ENCODE results near the gene PRKAG2.

PRKAG2 gene

DNA sequence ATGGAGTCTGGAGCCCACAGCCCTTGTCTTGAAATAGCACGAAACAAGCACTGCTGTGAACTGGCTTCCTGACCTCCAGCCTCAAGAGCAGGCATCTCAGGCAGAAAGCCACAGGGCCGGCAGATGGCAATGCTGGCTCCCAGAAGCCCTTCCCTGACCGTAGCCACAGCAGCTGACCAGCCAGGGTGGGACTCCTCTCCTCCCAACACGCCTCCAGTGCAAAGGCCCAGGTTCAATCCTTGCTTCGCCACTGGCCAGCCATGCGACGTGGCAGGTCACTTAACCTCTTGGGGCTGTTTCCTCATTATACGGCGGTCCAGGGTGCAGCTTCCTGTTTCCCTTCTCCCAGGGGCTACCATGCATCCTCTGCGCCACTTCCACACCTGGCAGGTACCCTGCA lies 12.8 kb downstream of the PRKAG2 start:
- DNase-seq = no peak

DNA sequence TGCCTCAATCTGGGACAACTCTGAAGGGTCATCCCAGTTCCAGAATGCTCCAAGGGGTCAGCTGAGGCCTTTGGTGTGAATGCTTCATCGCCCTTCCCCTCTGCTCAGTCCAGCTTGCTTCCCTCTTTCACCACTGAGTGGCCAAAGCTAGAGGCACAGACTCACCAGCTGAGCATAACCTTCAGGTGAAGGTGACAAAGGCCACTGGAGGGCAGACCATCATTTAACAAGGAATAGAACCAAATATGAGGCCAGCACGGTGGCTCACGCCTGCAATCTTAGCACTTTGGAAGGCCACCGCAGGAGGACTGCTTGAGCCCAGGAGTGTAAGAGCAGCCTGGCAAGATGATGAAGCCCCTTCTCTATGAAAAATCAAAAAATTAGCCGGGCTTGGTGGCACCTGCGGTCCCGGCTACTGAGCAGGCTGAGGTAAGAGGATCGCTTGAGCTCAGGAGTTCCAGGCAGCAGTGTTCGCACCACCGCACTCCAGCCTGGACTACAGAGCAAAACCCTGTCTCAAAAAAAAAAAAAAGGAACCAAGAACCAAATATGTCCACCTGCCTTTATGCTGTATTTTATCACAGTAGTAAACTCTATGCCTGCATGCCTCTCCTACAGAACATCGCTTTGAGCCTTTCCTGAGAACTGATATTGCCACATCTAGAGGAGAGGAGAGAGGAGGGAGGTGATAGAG lies 13.4 kb downstream of the PRKAG2 start:
- no peak for DNase-seq

DNA sequence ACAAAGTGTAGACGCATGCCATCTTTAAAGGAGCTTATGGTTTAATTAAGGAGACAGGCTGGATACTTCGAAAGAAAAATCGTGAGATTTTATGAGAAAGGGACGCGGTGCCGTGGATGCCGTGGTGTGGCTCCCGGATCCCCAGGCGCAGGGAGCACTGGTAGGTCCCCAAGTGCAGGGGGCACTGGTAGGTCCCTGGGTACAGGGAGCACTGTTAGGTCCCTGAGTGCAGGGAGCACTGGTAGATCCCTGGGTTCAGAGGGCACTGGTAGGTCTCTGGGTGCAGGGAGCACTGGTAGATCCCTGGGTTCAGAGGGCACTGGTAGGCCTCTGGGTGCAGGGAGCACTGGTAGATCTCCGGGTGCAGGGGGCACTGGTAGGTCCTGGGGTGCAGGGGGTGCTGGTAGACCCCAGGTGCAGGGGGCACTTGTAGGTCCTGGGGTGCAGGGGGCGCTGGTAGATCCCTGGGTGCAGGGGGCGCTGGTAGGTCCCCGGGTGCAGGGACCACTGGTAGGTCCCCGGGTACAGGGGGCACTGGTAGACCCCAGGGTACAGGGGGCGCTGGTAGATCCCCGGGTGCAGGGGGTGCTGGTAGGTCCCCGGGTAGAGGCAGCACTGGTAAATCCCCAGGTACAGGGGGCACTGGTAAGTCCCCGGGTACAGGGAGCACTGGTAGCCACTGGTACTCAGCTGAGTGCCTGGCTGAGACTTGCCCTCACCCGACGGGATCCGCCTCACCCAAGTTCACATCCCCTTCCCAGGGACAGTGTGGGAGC lies 14.1 kb downstream of the PRKAG2 start:
- DNase-seq = no peak

DNA sequence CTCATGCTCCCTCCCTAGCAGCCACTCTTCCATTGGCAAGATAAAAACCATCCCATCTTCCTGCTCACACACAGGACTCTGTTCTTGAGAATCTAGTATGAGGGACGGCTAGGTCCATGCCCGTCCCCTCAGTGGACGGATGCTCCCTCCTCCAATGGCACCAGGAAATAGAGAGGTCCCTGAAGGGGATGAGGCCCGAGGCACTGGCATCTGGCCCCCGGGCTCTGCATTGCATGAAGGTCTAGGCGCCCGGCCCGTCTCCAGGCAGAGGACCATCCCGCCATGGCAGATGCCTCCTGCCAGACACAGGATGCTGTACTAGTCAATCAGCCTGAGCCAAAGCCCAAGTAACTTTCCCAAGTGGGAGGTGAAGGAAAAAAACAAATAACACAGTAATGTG lies 15.0 kb downstream of the PRKAG2 start:
- no peak for DNase-seq

DNA sequence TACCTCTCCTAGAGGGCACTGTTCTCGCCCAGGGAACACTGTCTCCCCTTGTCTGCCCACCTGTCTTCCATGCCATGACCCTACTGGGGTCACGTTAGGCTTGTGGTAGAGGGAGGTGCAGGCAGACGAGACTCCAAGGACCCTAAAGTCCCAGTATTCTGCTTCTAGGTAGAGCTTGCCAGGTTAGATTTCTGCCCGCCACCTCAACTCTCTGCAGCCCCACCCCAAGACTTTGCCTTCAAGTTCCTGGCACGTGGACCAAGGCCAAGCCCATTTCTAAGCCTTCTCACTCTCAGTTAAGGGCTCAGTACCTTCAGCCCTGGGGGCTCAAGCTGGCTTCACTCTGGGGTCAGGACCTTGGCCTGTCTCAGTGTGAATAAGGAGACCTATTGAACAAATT lies 16.1 kb downstream of the PRKAG2 start:
- no peak for DNase-seq

DNA sequence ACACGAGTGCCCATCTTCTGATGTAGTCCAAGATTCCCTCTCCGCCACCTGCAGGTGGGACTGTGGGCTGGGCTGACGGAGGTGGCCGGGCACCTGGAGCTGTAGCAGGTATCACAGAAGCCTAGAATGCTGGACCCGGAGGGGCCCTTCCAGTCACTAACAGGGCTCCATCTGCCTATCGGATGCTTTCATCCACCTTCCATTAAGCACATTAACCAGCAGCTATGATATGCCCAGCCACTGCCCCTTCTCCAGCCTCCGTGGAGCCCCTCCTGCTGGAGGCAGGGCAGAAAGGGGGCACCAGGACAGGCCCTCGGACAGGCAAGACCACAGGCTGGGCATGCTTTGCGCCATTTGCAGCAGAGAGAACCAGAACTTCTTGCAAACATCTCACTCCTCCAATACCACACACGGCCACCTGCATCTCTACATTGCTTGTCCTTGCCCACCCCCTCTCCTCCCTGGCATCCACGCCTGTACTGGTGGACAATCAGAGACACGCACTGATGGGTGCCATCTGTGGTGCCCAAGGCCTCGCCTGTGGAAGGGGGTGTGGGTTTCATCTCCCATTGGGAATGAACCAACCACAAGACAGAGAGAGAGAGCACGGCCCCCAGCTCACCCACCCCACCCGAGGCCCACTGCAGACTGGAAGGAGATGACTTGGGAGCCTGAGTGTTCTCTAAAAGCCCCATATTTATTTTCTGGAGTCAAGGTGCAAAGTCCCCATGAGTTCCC lies 16.8 kb downstream of the PRKAG2 start:
- DNase-seq = no peak

DNA sequence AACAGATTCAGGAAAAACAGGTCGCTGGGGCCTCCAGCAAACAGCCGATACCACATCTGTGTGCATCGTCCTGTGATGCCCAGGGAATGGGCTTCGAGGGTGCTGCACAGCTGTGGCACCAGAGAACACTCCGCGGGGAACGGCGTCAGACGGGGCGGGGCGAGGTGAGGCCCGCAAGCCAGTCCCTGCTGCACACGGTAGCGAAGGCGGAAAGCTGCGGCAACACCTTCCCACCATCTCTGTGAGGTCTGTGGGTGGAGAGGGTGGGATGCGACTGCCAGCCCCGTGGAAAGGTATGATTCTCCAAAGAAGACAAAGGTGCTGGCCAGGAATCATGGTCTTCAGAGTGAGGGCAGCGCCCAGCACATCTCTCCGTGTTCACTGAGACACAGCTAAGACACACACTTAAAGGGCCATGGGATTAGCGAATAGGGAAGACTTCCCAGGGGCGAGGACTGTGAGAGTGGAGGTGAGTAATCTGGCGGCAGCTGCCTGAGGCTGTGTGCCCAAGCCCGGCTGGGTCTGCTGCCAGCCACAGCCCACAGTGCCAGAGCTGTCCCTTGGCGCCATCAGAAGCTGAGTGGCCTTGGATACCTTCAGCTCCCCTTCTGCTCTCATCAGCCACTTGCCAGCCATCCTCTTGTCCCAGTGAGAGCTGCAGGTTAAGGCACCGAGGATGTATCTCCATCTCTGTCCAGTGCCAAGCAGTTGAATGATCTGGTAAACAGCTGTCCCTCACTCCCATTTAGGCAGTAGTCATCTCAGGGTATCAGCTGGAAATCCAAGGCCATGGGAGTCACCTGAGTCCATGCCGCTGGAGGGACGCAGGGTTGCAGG lies 17.6 kb downstream of the PRKAG2 start:
- DNase-seq = no peak

DNA sequence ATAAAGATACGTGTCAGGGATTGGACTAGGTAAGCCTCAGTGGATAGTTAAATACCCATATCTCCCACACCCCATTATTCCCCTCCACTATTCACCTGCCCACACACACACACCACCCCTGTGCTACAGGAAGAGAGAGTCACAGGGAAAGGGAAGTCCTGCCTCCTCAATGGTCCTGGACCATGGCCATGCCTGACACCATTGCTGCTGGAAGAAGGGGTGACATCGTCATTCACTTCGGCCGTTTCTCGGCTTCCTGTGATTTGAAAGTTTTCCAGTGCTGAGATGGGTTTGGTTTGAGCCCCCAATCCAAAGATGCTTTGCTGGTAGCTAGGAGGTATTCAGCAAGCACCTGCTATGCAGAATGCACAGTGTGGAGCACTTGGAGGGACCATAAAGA lies 18.5 kb downstream of the PRKAG2 start:
- no peak for DNase-seq

DNA sequence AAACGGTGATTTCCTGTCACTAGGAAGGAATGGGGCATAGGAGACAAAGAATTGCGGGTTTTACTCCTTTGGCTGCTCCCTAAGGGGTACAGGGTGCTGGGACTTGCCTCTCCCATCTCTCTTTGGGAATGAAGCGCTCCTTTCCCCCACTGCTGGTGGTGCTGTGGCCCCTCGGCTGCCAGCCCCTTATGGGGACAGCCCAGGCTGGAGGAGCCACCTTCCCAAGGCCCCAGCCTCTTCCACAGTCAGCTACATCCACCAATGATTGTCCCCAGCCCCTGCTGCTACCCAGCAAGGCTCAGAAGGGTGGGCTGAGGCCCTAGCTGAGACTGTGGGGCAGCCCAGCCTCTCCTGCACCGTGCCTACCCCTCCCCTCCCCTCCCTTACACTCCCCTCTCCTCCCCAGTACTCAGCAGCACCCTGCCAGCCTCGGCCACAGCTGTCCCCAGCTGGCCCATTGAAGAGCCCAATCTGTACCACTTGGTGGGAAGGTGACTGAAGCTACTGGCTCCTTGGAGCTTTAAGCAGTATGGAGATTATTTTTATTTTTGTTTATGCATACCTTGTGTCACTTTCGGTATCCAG lies 19.0 kb downstream of the PRKAG2 start:
- no peak for DNase-seq

DNA sequence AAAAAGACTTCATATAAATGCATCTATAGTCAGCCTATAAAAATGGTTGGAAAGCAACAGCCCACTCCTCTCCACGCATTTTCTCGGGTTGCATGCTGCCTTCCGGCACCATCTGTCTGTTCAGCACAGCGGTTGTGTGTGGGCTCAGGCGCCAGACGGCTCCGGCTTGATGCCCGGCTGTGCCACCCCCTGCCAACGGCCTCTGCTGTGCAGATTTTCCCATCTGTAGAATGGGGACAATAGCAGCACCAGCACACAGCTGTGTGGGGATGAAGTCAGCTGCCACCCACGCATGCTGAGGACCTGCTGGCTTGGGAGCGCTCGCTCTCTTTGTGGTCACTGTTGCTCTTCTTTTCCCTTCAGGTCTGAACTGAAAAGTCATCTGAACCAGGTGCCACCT lies 19.5 kb downstream of the PRKAG2 start:
- no peak for DNase-seq

DNA sequence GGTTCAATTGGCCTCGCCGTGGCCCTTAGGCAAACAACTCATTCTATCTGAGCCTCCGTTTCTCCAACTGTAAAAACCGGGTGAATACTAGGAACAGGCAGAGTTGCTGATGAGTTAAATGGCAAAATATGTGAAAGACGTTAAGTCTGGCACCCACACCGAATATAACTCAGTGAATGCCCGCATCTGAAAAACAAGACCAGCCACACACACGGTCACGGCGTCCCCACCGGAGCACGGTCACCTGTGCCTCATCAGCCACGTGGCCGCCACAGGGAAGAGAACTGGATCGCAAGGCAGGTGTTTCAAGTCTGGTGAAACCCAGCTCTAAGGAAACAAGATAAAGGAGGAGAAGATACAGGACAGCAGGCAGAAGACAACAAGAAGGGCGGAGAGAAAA lies 20.4 kb downstream of the PRKAG2 start:
- DNase-seq = no peak

DNA sequence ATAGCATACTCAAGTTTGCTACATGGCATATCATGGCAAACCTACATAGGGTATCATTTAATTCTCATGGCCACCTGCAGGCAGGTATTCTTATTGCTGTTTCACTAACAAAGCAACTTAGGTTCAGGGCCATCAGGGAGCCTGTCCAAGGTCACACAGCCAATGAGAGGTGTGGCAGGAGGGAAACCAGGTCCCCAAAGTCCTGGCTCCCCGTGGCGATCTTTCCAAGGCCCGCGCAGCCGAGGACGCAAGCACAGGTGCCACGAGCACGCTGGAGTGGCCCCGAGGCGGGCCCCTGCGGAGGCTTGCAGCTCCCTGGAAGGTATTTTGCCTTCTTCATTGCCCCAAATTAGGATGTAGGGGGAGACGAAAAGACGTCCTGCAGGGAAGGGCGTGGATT lies 20.8 kb downstream of the PRKAG2 start:
- DNase-seq = no peak

DNA sequence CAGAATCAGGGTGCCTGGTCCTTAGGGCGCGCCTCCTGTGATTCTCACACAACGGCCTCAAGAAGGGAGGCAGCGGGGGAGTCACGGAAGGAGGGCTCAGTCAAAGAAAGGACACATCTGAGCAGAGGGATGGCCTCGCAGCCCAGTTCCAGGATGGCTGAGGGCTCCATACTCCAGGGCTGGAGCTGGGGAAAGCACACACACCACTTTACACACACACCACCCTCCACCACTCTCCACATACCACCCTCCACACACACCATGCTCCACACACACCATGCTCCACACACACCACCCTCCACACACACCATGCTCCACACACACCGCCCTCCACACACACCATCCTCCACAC lies 22.2 kb downstream of the PRKAG2 start:
- DNase-seq = no peak

DNA sequence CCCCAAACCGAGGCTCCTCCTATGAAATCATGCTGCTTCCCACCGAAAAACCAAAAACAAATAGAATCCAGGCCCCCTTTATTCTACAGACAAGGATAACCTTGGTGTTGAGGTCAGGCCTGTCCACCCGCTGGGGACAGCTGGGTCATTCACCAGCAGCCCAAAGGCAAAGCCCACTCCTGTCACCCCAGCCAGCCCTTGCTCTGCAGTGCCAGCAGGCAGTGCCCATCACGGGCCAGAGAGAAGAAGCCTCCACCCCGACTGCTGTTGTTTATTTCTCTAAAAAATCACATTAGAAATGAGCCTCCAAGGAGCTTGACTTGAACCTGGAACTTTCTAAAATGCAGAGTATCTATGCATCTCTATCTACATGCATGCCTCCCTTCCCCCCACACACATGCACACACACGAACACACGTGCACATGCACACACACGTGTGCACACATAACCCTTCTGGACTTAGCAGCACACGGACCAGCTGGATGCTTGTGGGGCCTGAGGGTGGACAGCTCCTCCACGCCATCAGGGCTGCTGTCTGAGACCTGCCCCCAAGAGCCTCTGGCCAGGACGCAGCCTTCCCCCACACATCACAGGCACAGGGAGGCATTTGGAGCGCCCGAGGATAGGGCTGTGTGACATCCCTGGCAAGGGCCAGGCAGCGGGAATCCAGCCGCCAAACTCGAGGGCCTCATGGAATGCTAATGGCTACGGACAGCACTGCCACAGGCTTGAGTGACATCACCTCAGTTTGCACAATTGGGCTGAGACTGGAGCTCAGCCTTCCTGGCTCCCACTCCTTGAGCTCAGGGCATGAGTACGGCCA lies 22.8 kb downstream of the PRKAG2 start:
- no peak for DNase-seq

DNA sequence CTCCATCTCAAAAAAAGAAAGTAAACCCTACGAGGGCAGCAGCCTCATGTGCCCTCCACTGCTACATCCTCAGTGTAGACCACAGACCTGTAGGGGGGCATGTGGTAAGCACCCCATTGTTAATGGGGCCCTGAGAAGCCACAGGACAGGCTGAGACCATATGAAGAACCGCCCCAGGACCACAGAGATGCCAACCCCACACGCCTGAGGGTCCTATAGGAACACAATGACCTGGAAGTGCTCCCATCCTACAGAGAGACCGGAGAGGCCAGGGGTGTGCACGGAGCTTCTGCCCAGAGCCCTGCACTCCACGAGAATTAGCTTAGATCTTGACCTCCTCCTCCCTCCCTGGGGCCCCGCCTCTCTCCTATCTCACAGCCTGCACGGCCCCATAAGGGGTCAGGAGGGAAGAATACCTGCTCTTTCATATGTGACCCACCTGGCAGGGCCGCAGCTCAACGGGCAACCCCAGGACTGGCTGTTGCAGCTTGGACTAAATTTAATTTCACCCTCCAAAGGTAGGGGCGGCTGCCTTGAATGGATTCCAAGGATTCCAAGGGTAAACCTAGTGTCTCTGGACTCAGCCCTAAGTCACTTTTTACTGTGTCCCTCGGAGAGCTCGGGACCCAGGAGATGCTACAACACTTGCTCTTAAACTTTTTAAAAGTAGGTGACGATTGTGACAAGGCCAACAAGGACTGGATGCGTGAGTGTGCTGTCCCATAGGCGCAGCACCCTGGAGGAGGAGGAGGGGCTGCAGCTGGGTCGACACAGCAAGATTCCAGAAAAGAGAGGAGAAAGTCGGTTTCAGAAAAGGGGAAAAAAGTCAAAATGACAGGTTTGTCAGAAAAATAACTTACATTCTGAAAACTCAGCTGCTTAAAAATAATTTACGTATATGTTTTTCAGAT lies 24.2 kb downstream of the PRKAG2 start:
- no peak for DNase-seq

DNA sequence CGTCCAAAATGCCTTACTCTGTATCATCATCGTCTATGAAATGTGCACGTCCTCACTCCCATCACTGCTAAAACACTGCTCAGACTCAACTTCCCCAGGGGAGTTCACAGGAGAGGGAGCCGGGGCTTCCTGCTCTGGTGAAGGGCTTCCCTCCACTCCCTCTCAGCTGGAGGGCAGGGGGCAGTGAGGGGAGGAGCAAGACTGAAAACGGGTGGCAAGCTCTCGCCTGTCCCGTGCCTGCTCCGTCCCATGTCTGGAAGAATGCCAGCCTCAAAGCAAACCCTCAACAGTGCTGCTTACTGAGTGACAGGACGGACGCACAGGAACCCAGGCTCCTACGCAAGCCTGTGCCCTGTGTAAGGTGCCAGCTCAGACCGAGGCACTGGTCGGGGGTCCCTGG lies 25.1 kb downstream of the PRKAG2 start:
- DNase-seq = no peak

DNA sequence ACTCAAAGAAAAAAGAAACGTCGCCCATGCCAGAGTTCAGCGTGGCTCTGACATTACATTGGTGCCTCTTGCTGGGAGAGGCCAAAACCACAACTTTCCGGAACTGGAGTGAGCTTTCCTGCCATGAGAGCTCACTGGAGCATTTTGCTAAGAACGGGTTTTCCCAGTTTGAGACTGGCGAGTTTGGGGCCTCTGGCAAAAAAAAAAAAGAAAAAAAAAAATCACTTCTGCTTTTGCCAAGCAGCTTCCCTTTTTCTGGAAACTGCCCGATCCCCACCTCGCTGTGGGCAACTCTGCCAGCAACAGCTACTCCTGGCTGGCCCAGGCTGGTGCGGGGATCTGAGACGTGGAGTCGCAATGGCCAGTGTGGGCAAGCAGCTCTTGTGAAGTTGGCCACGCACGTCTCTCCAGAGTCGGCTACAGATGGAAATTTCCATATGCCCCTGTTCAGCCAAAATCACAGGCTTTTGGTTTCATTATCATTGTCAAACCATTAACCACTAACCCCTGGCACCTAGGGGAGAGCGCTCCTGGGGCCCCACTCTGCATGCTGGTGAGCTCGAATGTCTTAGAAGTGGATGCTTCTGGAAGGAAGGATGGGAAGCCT lies 25.7 kb downstream of the PRKAG2 start:
- DNase-seq = no peak

DNA sequence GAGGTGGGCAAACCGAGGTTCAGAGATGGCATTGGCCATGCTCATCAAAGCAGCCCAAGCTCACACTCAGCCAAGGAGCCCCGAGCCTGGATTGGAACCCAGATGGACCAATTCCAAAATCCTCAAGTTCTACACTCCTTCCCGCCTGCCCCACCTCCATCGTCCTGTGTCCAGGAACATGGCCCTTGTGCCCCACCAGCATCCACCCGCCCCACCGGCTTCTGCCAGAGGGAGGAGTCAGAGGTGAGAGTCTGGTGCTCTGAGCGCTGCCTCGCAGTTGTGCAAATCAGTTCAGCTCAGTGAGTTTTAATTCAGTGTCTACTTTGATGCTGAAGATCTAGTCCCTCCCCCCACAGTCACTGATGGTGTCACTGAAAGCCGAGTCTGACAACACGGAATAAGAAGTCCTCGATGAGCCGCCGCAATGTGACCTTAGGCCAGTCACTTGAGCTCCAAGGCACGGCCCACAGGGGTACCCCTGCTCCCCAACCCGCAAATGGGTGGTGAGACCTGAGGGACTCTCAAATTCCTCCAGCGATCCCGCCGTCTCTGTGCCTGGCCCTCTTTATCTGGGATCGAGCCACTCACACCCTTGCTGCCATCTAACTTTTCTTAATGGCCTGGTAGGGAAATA lies 26.3 kb downstream of the PRKAG2 start:
- DNase-seq = no peak

DNA sequence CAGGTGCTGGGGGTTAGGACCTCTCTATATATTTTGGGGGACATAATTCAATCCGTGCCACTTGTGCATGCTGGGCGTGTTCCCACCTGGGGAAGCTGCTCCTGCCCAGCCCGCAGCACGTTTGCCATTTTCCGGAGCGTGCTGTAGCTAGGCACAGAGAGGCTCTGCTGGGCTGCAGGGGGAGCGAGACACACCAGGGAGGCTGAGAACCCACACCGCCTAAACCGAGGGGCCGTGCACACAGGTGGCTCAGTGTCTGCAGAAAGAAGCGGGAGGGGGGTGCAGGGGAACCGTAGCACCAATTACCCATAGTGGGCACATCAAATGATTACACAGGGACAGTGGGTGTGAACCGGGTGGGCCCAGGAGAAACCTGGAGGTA lies 27.0 kb downstream of the PRKAG2 start:
- DNase-seq = no peak
